GM18867 (cell line): ENCODE results near the gene KCNG4.
"Not testable (repeated sequence)": the region's sequence is repeated elsewhere in the genome, so short reads cannot be mapped to it uniquely, and the experiment has no call there.

ENCODE experiments used
- ATAC-seq: cut with Tn5 transposase; IDR thresholded peaks from one replicate; pipeline ENCODE4 v1.9.1; 2021; ENCODE audit warnings: mild to moderate bottlenecking, moderate library complexity; ENCODE audit not compliant: unreplicated experiment

The KCNG4 gene

GRCh38 chr16:84237994-84238750, 1.6 kb downstream of the KCNG4 start:
- ATAC-seq = no peak

- no peak for ATAC-seq
These were observed 3.1 kb downstream of the KCNG4 start for GRCh38 chr16:84236671-84237070.

GRCh38 chr16:84234321-84235241, 5.2 kb downstream of the KCNG4 start:
- no peak for ATAC-seq

GRCh38 chr16:84233748-84234147, 6.1 kb downstream of the KCNG4 start:
- ATAC-seq = no peak

- ATAC-seq = no peak
These were observed 6.8 kb downstream of the KCNG4 start for GRCh38 chr16:84232969-84233368.

GRCh38 chr16:84232060-84232459, 7.8 kb downstream of the KCNG4 start:
- ATAC-seq = no peak

- no peak for ATAC-seq
These were observed 10.3 kb downstream of the KCNG4 start for GRCh38 chr16:84229471-84229870.

- no peak for ATAC-seq
These were observed 11.5 kb downstream of the KCNG4 start for GRCh38 chr16:84228256-84228838.

GRCh38 chr16:84227548-84227947, 12.3 kb downstream of the KCNG4 start:
- ATAC-seq = no peak

GRCh38 chr16:84226026-84226425, 13.8 kb downstream of the KCNG4 start:
- ATAC-seq = no peak

- ATAC-seq = no peak
These were observed 14.2 kb downstream of the KCNG4 start for GRCh38 chr16:84225571-84225970.

- no peak for ATAC-seq
These were observed 14.7 kb downstream of the KCNG4 start for GRCh38 chr16:84225126-84225525.

- ATAC-seq = no peak
These were observed 15.3 kb downstream of the KCNG4 start for GRCh38 chr16:84224554-84224953.

GRCh38 chr16:84223456-84223855, 16.4 kb downstream of the KCNG4 start:
- no peak for ATAC-seq

- ATAC-seq = no peak
These were observed 19.0 kb downstream of the KCNG4 start for GRCh38 chr16:84220851-84221250.

GRCh38 chr16:84218956-84219355, 20.9 kb downstream of the KCNG4 start:
- no peak for ATAC-seq

GRCh38 chr16:84218176-84218823, 21.5 kb downstream of the KCNG4 start:
- ATAC-seq = no peak

GRCh38 chr16:84216144-84216543, 23.7 kb downstream of the KCNG4 start:
- not testable (repeated sequence) for ATAC-seq

- ATAC-seq = no peak
These were observed 24.3 kb downstream of the KCNG4 start for GRCh38 chr16:84215531-84215930.

- no peak for ATAC-seq
These were observed 25.3 kb downstream of the KCNG4 start for GRCh38 chr16:84214451-84215066.

GRCh38 chr16:84212631-84213030, 27.2 kb downstream of the KCNG4 start:
- ATAC-seq = no peak
